GM19023 (cell line): ENCODE data around the gene DIP2B.

Source experiments
- ATAC-seq: cut with Tn5 transposase; IDR thresholded peaks from one replicate; pipeline ENCODE4 v1.9.1; 2021; ENCODE audit warnings: mild to moderate bottlenecking, moderate library complexity; ENCODE audit not compliant: unreplicated experiment

DIP2B gene

DNA sequence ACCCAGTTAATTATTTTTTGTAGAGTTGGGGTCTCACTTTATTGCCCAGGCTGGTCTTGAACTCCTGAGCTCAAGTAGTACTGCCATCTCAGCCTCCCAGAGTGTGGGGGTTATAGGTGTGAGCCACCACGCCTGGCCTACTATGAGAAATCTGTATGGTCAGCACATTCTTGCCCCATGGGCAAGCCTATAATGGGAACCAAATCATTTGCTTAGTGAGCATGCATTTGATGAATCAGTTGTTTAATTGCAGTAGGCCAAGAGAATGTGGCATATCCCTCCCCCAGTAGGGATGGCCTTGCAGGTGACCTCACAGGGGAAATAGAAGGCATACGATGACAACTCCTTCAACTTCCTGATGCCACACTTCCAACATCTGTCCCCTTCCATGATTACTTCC is 122.7 kb downstream of the DIP2B start:
- no peak for ATAC-seq

DNA sequence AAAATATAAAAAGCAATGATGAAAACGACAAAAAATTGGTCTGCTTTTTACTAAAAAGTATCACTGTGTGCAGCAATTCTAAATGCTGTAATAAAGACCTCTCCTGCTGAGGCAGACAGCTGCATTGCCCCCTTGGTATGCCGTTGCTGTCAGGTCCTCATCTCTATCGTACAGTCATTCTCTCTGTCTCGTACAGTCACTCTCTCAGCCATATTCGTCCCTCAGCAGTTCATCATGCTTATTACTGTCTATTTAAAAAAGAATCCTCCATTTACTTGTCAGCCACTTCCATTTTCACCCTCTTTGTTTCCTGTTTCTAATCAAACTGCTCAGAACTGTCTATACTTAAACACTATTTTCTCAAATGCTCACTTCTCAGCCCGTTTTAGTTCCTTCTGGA is 123.6 kb downstream of the DIP2B start:
- ATAC-seq, result no peak

DNA sequence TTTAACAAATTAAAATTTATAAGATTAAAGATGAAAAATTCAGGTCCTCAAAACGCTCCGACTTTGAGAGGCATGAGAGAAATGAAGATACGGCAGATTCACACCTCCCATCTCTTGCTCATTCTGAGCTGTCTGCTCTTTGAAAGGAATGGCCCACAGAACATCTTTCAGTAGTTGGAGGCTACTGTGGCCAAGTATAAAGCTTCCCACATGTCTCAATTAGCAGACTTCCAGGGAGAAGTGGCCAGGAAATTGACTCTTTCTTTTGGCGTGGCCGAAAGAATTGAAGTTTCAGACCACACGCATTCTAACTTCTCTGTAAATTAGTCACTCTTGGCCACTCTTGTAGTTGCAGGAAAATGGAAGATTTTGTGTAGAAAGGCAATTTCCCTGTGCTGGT is 129.2 kb downstream of the DIP2B start:
- ATAC-seq, result no peak

DNA sequence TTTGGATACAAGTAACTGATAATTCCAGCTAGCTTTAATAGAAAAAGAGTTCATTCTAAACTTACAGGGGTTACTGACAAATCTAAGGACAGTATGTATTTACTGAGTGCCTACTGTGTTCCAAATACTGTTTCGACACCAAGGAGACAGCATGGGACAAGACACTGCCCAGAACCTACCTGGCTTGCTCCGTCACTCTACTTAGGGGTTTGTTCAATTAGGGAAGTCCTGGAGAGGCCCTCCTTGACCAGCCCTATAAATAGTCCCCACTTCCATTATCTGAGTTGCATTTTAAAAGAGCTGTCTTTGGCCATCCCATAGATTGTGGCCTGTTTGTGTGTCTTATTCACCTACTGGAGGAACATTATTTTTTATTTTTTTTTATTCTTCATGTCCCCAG is 129.6 kb downstream of the DIP2B start:
- no peak for ATAC-seq

DNA sequence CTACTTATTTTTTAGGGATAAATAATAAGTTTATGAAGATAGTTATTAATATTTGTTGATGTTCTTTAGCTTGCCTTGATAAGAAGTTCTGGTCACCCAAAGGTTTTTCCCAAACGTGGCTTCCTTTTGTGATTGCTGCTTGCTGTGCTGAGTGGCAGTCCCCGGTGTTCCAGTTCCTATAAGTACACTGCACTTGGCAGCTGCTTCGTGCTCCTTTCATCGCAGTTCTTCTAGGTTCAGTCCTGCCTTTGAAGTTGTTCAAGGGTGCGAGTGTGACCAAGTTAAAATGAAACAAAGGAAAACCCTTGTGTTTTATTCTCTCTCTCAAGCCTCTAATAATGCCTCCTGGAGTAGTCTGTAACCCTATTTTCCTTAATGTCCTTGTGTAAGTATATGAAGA is 130.6 kb downstream of the DIP2B start:
- no peak for ATAC-seq

DNA sequence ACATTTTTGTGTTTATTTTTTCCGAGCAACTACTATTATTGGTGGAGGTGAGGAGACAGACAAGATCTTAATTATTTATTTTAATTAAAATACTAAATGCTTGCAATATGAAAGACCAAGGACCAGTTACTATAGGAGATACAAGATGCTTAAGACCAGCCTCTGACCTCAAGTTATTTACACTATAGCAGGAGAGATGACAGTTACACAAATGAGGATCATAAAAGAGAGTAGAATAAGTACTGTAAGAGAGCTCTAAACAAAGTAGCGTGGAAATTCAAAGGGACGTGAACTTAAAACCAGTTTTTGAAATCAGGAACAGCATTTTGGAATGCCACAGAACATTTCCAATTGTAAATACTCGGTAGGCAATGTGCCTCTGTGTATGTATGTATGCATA is 131.1 kb downstream of the DIP2B start:
- no peak for ATAC-seq

DNA sequence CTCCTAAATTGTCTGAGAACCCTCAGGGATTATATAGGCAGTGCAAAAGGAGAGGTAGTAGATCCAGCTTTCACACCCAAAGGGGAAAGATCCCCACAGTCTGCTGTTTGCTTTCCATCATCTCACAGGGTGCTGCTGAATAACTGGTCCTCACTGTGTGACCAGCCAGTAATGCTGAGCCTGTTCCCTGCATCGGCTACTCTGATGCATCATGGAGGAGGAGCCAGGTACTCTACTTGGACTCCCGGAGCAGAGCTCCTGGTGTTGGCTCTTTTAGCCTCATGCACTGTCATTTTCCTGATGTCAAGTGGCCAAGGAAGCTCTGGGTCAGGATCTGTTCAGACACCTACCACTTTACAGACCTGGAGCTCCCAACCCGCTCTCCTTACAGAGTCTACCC is 131.7 kb downstream of the DIP2B start:
- no peak for ATAC-seq

DNA sequence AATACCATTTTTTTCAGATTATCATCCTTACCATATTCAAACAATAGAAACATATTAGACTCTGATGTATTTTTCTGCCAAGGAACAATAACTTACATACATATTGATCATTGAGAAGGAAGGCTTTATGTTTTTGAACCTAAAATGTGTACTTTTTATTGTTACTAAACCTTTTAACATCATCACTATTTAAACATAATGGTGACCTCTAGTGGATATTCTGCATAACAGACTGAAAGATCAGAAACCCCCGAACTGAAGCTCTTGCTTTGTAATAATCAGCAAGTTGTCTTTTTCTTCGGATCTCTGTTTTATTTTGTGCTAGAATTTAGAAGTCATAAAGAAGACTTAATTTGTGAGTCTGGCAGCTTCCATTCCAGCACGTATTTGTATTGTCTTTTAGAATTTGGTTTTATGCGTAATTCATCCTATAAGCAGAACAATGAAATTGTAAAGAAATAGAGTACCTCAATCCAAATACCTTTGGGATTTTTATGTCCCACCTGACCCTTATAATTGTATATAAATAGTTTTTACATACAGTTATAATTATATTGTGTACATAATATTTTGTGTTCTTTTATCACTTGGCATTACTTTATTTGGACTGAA is 133.2 kb downstream of the DIP2B start:
- no peak for ATAC-seq

DNA sequence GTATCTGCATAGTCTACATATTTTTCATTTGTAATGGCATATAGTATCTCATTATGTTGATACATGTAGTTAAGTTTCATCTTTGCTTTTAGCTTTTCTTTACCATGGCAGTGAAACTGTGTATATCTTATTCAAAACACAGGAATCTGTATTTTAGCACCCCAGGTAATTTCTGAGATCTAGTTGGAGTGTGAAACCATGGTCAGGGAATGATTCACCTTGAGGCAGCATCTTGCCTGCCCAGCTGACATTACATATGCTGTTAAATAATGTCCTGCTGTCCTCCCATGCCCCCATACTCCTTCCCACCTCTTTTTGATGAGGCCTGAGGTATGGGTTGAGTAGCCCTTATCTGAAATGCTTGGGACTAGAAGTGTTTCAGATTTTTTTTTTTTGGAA is 133.7 kb downstream of the DIP2B start:
- no peak for ATAC-seq

DNA sequence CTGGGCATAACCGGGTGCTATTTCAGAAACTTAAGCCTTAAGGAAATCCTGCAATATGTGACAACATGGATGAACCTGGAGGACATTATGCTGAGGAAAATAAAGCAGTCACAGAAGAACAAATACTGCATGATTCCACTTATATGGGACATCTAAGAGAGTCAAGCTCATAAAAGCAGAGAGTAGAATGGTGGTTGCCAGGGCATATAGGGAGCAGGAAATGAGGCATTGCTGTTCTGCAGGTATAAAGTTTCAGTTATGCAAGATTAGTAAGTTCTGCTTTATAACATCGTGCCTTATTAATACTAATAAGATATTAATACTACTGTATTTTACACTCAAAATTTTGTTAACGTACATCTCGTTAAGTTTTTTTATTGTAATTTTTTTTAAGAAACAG is 134.9 kb downstream of the DIP2B start:
- no peak for ATAC-seq

DNA sequence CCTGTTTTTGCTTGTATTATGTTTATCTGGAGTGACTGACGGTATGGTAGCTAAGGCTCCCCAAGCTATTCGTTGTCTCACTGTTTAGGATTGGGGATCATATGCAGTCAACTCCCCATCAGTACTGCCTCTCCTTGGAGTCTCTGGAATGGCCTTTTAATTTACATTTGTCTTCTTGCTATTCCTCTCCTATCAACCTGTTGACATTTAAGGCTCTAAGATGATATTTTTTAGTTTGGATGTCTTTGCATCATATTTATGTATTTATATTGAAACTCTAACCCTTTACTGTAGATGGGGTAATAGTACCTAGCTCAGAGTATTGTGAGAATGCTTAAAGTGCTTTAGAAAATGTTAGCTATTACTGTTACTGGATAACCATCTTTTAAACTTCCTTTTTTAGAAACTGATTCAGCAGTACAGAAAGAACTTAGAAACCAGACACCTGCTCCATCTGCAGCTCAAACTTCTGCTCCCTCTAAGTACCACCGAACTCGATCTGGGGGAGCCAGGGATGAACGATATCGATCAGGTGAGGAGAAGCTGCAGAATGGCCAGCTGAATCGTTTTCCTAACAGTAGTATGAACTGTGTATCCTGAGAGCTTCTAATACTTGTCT is 135.6 kb downstream of the DIP2B start:
- no peak for ATAC-seq

DNA sequence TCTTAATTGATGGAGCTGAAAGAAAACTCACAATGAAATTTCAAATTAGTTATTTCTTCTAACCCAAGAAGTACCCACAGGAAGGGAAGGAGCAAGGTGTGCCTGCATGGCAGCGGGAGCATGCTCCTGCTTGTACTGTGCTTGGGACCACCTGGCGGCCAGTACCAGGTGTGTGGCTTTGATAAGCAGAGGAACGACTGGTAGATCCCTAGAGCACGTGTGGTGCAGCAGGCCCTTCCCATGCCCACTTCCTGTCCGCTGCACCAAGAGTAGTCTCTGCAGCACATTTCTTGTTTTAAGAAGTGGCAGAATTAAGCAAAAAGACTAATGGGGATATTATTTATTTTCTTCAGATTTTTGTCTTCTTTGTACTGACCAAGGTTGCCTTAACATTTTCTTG is 136.8 kb downstream of the DIP2B start:
- ATAC-seq, result no peak

DNA sequence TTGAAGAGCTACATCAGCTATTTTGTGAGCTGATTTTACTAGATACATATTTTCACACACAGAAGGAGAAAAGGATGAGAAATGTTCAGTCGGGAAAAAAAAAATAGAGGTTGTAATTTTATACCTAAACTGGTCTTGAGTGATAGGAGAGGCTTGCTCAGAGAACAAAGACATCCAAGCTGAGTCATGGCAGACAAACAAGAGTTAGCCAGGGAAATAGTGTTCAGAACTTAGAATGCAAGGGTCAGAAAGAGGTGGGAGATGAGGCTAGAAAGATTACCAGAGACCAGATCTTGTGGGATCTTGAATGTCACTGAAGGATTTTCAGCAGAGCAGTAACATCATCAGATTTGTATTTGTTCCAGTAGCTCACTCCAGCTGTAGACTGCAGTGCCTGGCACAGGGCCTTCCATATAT is 137.3 kb downstream of the DIP2B start:
- ATAC-seq, result no peak

DNA sequence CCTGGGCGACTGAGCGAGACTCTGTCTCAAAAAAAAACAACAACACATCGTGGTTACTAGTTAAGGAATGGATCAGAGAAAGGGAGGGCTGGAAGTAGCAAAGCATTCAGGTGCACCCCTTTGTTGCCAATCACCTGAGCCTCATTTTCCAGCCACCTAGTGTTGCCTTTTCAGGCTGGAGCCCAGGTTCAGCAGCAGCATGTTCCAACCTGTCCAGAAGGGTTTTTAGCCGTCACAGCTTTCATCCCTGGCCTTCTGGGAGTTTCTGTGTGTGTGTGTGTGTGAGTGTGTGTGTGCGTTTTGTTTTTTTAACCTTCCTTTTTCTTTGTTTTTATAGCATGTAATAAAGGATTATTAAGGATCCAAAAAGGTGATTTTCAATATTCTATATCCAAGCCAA is 138.0 kb downstream of the DIP2B start:
- ATAC-seq, result no peak

DNA sequence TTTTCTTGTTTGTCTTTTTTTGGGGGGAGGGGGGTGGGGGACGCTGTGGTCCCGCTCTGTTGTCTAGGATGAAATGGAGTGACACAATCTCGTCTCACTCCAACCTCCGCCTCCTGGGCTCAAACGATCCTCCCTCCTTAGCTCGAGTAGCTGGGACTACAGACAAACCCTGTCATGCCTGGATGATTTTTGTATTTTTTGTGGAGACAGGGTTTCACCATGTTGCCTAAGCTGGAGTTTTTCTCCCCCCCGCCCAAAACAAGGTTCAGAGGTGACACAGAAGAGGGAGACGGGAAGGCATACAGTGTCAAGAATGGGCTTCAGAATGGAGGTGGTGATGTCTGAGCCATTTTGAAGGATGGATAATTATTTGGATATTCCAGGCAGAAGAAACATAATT is 142.2 kb downstream of the DIP2B start:
- no peak for ATAC-seq

DNA sequence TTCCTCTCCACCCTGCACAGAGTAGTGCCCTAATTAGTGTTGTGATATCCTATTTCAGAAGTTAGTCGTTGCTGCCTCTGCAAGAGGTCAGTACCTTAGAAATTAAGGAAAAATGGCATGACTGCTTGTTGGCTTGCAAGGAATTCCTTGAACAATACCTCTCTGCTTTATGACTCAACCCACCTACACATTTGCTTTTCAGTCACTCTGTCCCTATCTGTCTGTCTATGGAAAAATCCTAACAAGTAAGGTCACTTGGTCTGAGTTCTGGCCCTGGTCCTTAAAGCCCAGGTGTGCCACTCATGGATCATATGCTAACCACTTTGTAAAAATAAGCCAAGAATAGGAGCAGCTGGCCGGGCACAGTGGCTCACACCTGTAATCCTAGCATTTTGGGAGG is 142.7 kb downstream of the DIP2B start:
- ATAC-seq, result no peak

DNA sequence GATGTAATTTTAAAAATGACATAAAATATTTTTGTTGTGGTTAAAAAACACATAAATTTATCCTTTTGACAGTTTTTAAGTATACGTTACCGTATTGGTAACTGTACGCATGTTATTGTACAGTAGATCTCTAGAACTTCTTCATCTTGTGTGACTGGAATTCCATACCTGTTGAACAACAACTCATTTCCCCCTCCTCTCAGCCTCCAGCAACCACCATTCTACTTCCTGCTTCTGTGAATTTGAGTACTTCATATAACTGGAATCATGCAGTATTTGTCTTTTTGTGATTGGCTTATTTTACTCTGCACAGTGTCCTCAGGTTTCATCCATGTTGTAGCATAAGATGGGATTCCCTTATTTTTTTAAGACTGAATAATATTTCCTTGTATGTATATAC is 145.5 kb downstream of the DIP2B start:
- no peak for ATAC-seq

DNA sequence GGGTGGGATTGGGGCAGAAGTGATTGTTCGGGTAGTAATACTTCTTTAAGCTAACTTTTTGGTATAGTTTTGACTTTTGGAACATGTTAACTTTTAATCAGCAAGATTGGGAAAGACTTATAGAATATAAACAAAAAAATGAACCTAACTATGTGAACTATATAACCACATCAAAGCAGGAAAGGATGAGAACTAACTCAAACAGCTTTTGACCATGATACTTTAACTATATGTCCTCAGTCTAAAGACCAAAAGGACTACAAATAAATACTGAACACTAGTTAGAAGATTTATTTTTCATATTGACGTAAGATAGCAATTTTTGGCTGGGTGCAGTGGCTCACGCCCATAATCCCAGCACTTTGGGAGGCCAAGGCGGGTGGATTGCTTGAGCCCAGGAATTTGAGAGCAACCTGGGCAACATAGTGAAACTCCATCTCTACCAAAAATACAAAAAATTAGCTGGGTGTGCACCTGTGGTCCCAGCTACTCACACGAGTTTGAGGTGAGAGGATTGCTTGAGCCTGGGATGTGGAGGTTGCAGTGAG is 150.7 kb downstream of the DIP2B start:
- ATAC-seq, result no peak

DNA sequence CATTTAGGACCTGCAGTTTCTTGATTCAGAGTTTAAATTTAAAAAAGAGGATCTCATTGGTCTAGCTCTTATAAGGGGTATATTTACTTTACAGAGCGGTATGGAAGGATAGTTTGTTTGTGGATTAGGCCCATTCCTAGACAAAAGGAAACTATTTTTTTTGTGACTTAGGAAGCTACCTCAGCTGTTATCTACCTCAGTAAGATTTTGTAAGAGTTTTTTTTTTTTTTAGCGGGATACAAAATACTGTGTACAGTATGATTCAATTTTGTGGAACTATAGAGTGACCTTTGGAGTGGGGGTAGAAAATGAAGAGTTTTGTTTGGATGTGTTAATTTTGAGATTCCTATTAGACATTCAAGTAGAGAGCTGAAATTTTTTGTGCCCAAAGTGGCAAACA is 154.5 kb downstream of the DIP2B start:
- no peak for ATAC-seq

DNA sequence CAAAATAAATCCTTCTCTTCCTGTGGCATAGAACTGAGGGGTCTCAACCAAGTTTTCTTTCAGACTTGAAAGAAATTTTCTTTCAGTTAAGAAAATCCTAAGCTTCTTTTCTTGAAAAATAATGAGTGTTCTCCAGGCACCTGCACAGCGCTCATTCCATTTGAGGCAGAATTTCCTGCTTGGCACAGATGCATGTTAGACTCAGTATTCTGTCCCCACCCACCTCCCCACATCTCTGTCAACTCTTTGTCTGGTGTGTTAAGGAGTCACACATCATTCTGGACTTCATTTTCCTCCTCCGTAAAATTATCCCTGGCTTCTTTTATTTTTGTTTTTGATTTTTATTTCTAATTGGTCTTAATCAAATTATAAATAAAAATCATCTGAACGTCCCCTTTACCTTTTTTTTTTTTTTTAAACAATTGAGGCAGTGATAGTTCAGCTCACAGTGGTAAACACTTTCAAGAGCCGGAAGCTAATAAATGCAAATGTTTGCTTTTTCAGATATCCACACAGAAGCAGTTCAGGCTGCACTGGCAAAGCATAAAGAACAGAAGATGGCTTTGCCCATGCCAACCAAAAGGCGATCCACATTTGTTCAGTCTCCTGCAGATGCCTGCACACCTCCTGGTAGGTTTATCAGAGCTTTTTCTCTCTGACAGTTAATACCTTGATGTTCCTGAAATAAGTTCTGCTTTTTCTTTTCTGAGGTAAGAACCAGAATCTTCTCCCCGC is 155.1 kb downstream of the DIP2B start:
- ATAC-seq, result no peak

DNA sequence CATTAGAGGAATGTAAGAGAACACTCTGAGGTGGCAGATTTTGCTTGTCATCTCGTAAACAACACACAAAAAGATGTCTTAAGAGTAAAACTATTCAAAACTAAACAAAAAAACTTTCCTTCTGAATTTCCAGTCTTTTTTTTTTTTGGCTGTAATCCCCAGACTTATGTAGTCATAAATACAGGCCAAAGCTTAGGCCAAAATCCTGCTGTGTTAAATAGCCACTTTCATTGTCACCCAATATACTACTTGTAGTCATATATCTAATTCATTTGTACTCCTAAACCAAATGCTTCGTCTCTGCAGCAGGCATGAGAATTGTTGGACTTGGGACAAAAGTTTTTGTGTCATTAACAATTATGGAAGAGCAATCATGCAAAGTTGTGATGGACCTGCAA is 155.6 kb downstream of the DIP2B start:
- no peak for ATAC-seq
